Esophagus squamous epithelium (tissue), 4 donors: Measurements from ENCODE around the gene TOMM22.

ENCODE experiments used
- CTCF ChIP-seq, 6 experiments: fragments of 450-650 bp in 4 of 6; fragments of 200-600 bp in 2 of 6; sonication (generic) in 2 of 6; IDR thresholded peaks; one replicate each; pipeline ENCODE4 v1.5.1; 2016 to 2019; ENCODE audit warnings: antibody characterized with exemption in 6 of 6, mild to moderate bottlenecking in 4 of 6, moderate library complexity in 4 of 6
- POLR2A ChIP-seq, 4 donors: fragments of 450-650 bp; IDR thresholded peaks; one replicate each; pipeline ENCODE4 v1.6.1; 2017; ENCODE audit warnings: antibody characterized with exemption in 4 of 4, mild to moderate bottlenecking in 4 of 4, moderate library complexity in 3 of 4

- TF ChIP-seq CTCF (IDR thresholded peaks at IDR 0.05) (no peak), POLR2A (IDR thresholded peaks at IDR 0.05) (no peak)
Measured at GRCh38 chr22:38699143-38699542, 17.4 kb downstream of the TOMM22 start.
